ENCODE results near the gene SLC24A4.

Gene SLC24A4

DNA sequence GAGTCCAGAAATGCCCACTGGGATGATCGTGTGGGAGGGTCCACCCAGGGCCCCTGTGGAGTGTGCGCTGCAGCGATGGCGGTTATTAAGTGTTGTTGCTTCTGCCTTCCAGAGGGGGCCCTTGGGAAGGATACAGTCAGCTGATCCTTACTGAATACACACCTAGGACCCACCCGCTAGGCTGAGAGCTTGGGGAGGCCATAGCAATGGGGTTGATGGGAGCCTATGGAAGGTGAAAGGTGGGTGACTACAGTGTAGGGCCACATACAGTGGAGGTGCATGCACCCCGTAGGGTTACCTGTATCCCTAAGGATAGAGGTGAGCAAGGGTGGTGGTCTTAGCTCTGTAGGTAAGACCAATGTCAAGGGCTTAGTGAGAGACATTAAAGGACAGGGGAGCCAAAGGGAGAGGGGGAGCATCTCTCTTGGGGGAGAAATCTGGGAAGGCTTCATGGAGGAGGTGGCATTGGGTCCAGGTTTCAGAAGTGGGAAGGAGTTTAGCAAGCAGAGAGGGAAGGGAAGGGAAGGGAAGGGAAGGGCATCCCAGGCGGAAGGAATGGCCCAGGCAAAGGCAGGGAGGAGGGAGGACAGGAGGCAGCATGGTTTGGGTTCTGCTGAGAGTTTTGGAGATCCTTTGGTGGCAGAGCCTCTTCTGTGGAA lies 117.5 kb downstream of the SLC24A4 start:
- no peak for DNase-seq

- DNase-seq = no peak
These were observed 119.0 kb downstream of the SLC24A4 start for GRCh38 chr14:92441751-92442504.

- no peak for DNase-seq
These were observed 120.2 kb downstream of the SLC24A4 start for GRCh38 chr14:92443167-92443566.

DNA sequence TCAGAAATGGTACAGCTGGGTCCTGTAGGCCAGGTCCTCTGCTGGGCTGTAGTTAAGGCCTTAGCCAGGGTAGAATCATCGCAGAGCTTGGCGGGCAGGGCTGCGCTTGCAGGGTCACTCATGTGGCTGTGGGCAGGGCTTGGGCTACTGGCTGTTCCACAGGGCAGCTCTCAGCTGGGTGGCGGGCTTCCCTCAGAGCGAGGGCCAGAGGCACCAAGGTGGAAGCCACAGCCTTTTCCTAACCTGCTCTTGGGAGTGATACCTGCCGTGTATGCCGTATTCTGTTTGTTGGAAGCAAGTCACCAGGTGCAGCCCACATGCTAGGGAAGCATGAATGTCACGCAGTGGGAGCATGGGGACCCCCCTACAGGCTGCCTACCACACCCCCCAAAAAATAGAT lies 120.8 kb downstream of the SLC24A4 start:
- DNase-seq = no peak

GRCh38 chr14:92446771-92447170 lies 123.8 kb downstream of the SLC24A4 start:
- DNase-seq = no peak

DNA sequence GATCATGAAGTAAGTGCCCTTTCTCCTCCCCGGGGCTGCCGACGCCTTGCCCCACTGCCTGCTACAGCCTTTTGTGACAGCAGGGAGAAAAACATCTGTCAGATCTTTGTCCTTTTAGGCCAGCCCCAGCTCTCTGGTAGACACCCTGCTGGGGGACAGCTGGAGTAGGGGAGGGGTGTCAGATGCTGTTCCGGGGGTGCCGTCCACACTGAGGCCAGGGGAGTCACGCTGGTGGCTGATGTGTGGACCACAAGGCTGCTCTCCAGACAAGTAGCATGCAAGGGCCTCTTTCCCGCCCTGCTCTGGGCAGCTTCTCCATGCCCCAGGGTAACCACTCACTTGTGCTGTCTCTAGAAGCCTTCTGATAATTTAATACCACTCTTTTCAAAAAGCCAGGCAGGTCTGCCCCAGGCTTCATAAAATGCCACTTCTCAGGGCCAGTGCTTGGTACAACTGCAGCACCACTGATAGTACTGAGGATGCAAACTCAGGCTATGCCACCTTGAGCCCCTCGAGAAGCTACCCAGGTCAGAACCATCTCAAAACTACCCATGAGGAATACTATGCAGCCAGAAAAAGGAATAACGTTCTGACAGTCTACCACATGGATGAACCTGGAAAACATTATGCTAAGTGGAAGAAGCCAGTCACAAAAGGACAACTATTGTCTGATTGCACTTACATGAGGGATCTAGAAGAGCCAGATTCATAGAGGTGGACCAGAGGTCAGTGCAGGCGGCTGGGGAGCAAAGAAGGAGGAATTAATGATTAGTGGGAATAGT lies 124.6 kb downstream of the SLC24A4 start:
- DNase-seq = no peak

DNA sequence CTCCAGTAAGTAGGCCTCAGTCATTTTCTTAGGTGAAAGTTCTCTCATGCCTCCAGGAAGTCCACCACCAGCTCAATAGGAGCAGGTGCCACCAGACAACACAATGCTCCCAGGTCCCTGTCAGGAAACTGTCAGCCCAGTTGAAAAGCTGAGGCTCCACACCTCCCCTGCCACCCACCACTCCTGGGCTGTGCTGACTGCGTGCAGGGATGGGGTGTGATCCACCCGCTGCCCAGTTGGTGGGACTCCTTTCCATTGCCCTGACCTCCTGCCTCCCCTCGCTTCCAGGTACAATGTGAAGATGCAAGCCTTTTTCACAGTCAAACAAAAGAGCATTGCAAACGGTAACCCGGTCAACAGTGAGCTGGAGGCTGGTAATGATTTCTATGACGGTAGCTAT lies 125.8 kb downstream of the SLC24A4 start:
- no peak for DNase-seq

GRCh38 chr14:92449404-92450181 lies 126.6 kb downstream of the SLC24A4 start:
- DNase-seq = no peak

GRCh38 chr14:92450351-92451070 lies 127.5 kb downstream of the SLC24A4 start:
- no peak for DNase-seq

DNA sequence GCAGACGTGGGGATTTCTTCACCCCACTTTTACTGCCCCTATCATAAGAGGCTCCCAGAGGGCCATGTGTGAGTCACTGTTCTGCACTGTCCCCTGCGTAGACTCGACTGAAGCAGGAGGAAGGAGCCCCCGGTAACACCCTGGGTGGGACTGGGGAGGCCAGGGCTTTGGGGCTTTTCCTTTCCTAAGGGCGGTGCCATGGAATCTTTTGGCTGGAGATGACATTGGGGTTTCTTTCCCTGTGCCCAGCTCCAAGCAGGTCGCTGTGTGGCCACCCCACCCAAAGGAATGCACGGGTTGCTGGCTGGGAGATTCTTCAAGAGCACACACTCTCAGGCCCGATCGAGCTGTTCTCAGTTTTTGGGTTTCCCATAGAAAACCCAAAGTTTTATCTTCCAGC lies 128.3 kb downstream of the SLC24A4 start:
- DNase-seq = no peak

DNA sequence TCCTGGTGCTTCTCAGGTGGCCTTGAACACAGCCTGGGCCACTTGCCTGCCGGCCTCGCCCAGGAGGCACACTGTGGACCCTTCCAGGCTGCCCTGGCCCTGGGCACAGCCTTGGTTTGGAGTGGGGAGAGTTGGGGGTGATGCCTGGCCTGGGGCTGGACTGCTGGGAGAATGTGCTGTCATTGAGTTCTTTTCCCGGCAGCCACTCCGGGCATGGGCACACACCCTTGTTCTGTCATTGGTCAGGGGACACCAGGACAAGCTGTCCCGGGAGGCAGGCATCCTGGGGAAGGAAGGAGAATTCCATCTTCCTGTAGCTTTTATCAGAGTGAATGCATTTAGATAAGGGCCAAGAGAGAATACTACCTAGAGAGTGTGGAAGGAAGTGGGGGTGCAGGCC lies 128.8 kb downstream of the SLC24A4 start:
- no peak for DNase-seq

- no peak for DNase-seq
These were observed 129.5 kb downstream of the SLC24A4 start for GRCh38 chr14:92452471-92452870.

DNA sequence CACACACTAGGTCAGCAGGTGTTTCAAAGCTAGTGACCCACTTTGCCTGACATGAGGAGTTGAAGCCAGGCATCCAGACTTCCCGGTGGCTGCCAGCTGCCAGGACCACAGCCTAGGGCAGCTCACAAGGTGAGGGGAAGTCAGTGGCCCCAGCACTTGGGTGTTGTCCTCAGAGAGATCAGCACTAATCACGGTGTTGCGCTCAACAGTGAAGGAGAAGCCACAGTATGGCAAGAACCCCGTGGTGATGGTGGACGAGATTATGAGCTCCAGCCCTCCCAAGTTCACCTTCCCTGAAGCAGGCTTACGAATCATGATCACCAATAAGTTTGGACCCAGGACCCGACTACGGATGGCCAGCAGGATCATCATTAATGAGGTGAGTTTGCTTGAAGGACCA lies 130.7 kb downstream of the SLC24A4 start:
- no peak for DNase-seq

DNA sequence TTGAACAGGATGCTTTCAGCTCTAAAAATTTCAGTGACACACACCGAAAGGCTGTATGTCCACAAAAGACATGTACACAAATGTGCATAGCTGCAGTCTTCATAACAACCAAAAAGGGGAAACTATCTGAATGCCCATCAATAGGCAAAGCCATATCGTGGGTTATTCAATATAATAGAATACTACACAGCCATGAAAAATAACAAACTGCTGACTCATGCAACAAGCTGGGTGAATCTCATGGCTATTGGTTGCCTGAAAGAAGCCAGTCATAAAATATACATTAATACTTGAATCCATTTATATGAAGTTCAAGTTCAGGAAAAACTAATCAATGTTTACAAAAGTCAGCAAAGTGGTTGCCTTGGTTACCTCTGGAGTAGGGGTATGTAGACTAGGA lies 132.3 kb downstream of the SLC24A4 start:
- DNase-seq = no peak

GRCh38 chr14:92456215-92457015 lies 133.4 kb downstream of the SLC24A4 start:
- DNase-seq = peak; percentile 17 to 60

- DNase-seq = no peak
These were observed 134.1 kb downstream of the SLC24A4 start for GRCh38 chr14:92457016-92457565.

DNA sequence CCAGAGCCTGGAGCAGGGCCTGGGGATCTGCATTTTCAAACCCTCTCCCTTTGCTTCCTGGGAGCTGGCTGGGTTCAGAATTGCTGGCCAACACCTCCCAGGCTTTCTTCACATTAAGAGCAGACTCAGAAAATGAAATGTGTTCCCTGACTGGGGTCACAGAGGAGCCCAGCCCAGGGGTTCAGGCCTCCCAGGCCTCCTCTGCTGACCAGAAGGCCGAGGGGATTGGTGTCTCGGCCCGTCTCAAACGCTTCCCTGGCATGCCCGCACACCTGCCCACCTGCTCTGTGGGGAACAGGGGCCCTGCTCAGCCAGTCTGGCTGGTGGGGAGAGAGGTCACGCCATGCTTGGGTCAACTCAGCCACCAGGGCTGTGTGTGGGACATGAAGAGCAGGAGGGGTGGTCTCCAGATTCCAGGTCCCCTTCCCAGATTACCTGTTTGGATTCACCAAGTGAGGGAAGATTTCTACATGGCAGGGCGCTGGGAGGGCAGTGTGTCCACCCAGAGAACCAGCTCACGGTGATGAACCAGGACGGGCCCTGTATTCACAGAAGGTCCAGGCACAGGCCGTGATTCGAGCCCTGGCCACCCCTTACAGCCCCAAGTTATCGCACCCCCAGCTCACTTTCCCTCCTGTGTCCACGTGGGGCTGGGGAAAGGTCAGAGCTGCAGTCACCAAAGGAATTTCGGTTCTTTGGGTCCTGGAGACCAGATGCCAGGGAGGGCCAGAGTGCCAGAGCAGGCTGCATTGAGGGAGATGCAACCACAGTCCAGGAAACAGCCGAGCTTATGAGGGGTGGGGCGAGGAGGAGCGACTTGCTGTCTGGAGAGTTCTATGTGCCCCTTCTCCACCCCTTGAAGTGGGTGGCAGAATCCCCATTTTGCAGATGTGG lies 135.4 kb downstream of the SLC24A4 start:
- no peak for DNase-seq

DNA sequence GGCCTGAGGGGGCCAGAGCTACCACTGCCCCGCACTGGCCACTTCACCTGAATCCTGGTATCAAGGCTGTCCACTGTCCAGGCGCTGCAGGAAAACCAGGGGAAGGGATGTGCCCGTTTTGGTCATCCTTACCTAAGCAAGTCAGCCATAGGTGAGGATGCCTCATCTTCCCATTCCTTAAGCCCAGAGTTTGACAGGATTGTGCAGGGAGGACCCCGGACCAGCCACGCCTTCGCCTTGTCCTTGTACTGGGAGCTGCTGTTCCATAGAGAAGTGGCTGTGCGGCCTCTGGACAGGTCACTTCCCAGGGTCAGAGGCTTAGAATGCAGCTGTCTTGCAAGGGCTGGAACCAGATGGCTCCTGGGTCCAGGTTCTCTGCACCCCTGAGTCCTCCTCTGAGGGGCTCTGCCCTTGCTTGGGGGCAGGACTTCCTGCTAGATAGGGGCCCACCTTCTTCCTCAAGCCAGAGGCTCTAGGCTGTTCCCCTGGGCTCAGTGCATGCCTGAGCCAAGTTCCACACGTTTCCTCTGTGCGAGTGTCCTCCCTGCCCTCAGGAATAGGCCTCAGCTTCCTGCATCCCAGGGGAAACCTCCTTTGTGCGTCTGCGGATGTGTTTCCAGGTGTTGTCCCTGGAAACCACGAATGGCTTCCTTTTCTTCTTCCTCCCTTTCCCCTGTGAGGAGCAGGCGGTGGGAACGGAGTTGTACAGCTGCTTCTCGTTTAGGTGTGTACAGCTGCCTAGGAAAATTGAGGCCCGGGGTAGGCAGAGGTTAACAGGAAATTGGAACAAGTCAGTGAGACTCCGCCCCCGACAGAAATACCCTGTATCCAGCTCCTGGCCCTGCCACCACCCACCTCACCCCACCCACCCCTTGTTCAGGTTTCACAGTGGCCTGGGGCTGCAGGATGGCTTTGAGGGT lies 136.3 kb downstream of the SLC24A4 start:
- no peak for DNase-seq

- no peak for DNase-seq
These were observed 137.0 kb downstream of the SLC24A4 start for GRCh38 chr14:92459950-92460421.
